H9 (cell line): Measurements from ENCODE around the gene ELOA. TPM values are rescaled to one million over a fixed set of nuclear protein-coding genes. Genes with fewer than 3 reads are reported as not detected.
"Not testable (repeated sequence)": the region's sequence is repeated elsewhere in the genome, so short reads cannot be mapped to it uniquely, and the experiment has no call there.

Source experiments
- DNase-seq: peaks from one replicate; pipeline ENCODE4 v3.0.0-alpha.2; 2017
- H2AFZ ChIP-seq: one replicate; pipeline ENCODE4 v1.6.1; 2013; ENCODE audit warnings: mild to moderate bottlenecking, low read length, control low read depth, moderate library complexity
- H2AK5ac ChIP-seq: 2 replicates; pipeline ENCODE4 v1.6.1; 2013; ENCODE audit warnings: low read length, control low read depth, mixed read lengths; ENCODE audit not compliant: insufficient read length
- H2BK120ac ChIP-seq: one replicate; pipeline ENCODE4 v1.6.1; 2013; ENCODE audit warnings: low read depth, mild to moderate bottlenecking, low read length, control low read depth, inconsistent platforms; ENCODE audit not compliant: poor library complexity, severe bottlenecking
- H2BK12ac ChIP-seq: 2 replicates; pipeline ENCODE4 v1.6.1; 2013; ENCODE audit warnings: low read length, control low read depth, mixed read lengths, low read depth; ENCODE audit not compliant: insufficient read length
- H2BK15ac ChIP-seq: 2 replicates; pipeline ENCODE4 v1.6.1; 2013; ENCODE audit warnings: low read depth, low read length, control low read depth
- H2BK20ac ChIP-seq: one replicate; pipeline ENCODE4 v1.6.1; 2013; ENCODE audit warnings: low read depth, mild to moderate bottlenecking, low read length, control low read depth, inconsistent platforms; ENCODE audit not compliant: poor library complexity, severe bottlenecking
- H2BK5ac ChIP-seq: 2 replicates; pipeline ENCODE4 v1.6.1; 2013; ENCODE audit warnings: low read length, control low read depth, mixed read lengths; ENCODE audit not compliant: insufficient read length
- H3K14ac ChIP-seq: 2 replicates; pipeline ENCODE4 v1.6.1; 2013; ENCODE audit warnings: low read length, control low read depth; ENCODE audit not compliant: insufficient read depth
- H3K18ac ChIP-seq: 2 replicates; pipeline ENCODE4 v1.6.1; 2013; ENCODE audit warnings: low read depth, mild to moderate bottlenecking, mixed read lengths, low read length, control low read depth; ENCODE audit not compliant: insufficient read length
- H3K23ac ChIP-seq: 2 replicates; pipeline ENCODE4 v1.6.1; 2013; ENCODE audit warnings: low read length, control low read depth, mixed read lengths, low read depth; ENCODE audit not compliant: insufficient read length
- H3K23me2 ChIP-seq: 2 replicates; pipeline ENCODE4 v1.6.1; 2013; ENCODE audit warnings: low read depth, mild to moderate bottlenecking, mixed read lengths, low read length, control low read depth; ENCODE audit not compliant: insufficient read length, poor library complexity, severe bottlenecking
- H3K27ac ChIP-seq: 2 replicates; pipeline ENCODE4 v1.5.1; 2013; ENCODE audit warnings: low read length, control low read depth, mixed read lengths, low read depth; ENCODE audit not compliant: insufficient read length
- H3K27me3 ChIP-seq: 2 replicates; pipeline ENCODE4 v1.6.1; 2013; ENCODE audit warnings: low read length, control low read depth, inconsistent platforms; ENCODE audit not compliant: insufficient read depth
- H3K4ac ChIP-seq: 2 replicates; pipeline ENCODE4 v1.6.1; 2013; ENCODE audit warnings: low read depth, mild to moderate bottlenecking, control low read depth, inconsistent platforms, low read length, moderate library complexity
- H3K4me1 ChIP-seq: 2 replicates; pipeline ENCODE4 v1.6.1; 2013; ENCODE audit warnings: low read length, control low read depth, inconsistent platforms; ENCODE audit not compliant: insufficient read depth
- H3K4me2 ChIP-seq: 2 replicates; pipeline ENCODE4 v1.6.1; 2013; ENCODE audit warnings: low read length, control low read depth, mixed read lengths; ENCODE audit not compliant: insufficient read length, insufficient read depth
- H3K56ac ChIP-seq: 2 replicates; pipeline ENCODE4 v1.6.1; 2013; ENCODE audit warnings: low read depth, mild to moderate bottlenecking, mixed read lengths, low read length, control low read depth; ENCODE audit not compliant: insufficient read length
- H3K79me1 ChIP-seq: 2 replicates; pipeline ENCODE4 v1.6.1; 2013; ENCODE audit warnings: low read depth, mild to moderate bottlenecking, moderate library complexity, low read length, control low read depth, inconsistent platforms; ENCODE audit not compliant: insufficient read depth, poor library complexity, severe bottlenecking
- H3K79me2 ChIP-seq: 2 replicates; pipeline ENCODE4 v1.6.1; 2013; ENCODE audit warnings: low read length, control low read depth, inconsistent platforms; ENCODE audit not compliant: insufficient read depth
- H3K9ac ChIP-seq: 2 replicates; pipeline ENCODE4 v1.6.1; 2013; ENCODE audit warnings: low read length, control low read depth, mixed read lengths; ENCODE audit not compliant: insufficient read length; ENCODE audit errors: extremely low read depth
- H3K9me3 ChIP-seq: one replicate; pipeline ENCODE4 v1.6.1; 2013; ENCODE audit warnings: low read depth, low read length, inconsistent platforms; ENCODE audit not compliant: control insufficient read depth
- H3T11ph ChIP-seq: one replicate; pipeline ENCODE4 v1.6.1; 2013; ENCODE audit warnings: mild to moderate bottlenecking, low read length, control low read depth, inconsistent platforms
- H4K20me1 ChIP-seq: one replicate; pipeline ENCODE4 v1.6.1; 2013; ENCODE audit not compliant: control insufficient read depth, insufficient read length, insufficient read depth
- H4K5ac ChIP-seq: 2 replicates; pipeline ENCODE4 v1.6.1; 2013; ENCODE audit warnings: low read depth, mild to moderate bottlenecking, mixed read lengths, low read length, control low read depth; ENCODE audit not compliant: insufficient read length
- H4K8ac ChIP-seq: replicated peaks from 2 replicates; pipeline ENCODE4 v1.6.1; 2013; ENCODE audit warnings: low read length, control low read depth, mixed read lengths, low read depth; ENCODE audit not compliant: insufficient read length
- H4K91ac ChIP-seq: 2 replicates; pipeline ENCODE4 v1.6.1; 2013; ENCODE audit warnings: low read depth, mild to moderate bottlenecking, moderate library complexity, mixed read lengths, low read length, control low read depth; ENCODE audit not compliant: insufficient read length
- H3K27ac Mint-ChIP-seq, 3 experiments: 2 replicates in 2 of 3; 3 replicates in 1 of 3; pipeline ENCODE4 v1.8.0; 2020 to 2021; ENCODE audit warnings: mixed read lengths in 3 of 3, mild to moderate bottlenecking in 1 of 3, moderate library complexity in 1 of 3
- H3K27me3 Mint-ChIP-seq: 2 replicates; pipeline ENCODE4 v1.8.0; 2021; ENCODE audit warnings: low read depth, mild to moderate bottlenecking, moderate library complexity, mixed read lengths
- H3K36me3 Mint-ChIP-seq, 3 experiments: 2 replicates in 2 of 3; 3 replicates in 1 of 3; pipeline ENCODE4 v1.8.0; 2020 to 2021; ENCODE audit warnings: low read depth in 3 of 3, mixed read lengths in 3 of 3; ENCODE audit not compliant: insufficient read depth in 1 of 3
- H3K4me1 Mint-ChIP-seq, 2 experiments: 2 replicates each; pipeline ENCODE4 v1.8.0; 2020; ENCODE audit warnings: mixed read lengths in 2 of 2
- H3K4me3 Mint-ChIP-seq, 2 experiments: 2 replicates in 1 of 2; 3 replicates in 1 of 2; pipeline ENCODE4 v1.8.0; 2020 to 2021; ENCODE audit warnings: mild to moderate bottlenecking in 2 of 2, mixed read lengths in 2 of 2, moderate library complexity in 1 of 2
- H3K9me3 Mint-ChIP-seq, 2 experiments: 2 replicates in 1 of 2; 3 replicates in 1 of 2; pipeline ENCODE4 v1.8.0; 2020; ENCODE audit warnings: mild to moderate bottlenecking in 2 of 2, mixed read lengths in 2 of 2, moderate library complexity in 1 of 2
- CTCF ChIP-seq: fragments of 200-600 bp; sonication (generic); conservative IDR thresholded peaks from 3 replicates; pipeline ENCODE4 v1.8.0; 2021; ENCODE audit warnings: antibody characterized with exemption, mild to moderate bottlenecking
- WGBS: extraction: QIAGEN DNeasy Blood & Tissue Kit; methylation state at CpG from one replicate; pipeline ENCODE4 v1.1.7; 2013; ENCODE audit warnings: missing lambda C conversion rate, low lambda C conversion rate, mixed read lengths; ENCODE audit not compliant: insufficient read length; ENCODE audit errors: extremely low coverage; 5-methylcytosine and 5-hydroxymethylcytosine counted together
- total RNA-seq: library from RNA; stranded (reverse); gene quantifications from 2 replicates; pipeline ENCODE4 v1.2.1, GENCODE V29; 2021

ELOA gene
- total RNA-seq, 1 experiment from 2014 or later = 66.2 TPM

GRCh38 chr1:23732363-23733224, 10.7 kb upstream of the ELOA start:
- Histone ChIP-seq H2AK5ac (no peak overlapping the region), H3K27me3 (no peaks in the 10 kb centered on the region), H4K5ac (no peak overlapping the region), H3T11ph (no peak overlapping the region), H2BK20ac (no peak overlapping the region), H3K79me1 (no peaks in the 10 kb centered on the region), H2BK5ac (no peak overlapping the region), H3K27ac (no peak overlapping the region), H2BK120ac (no peak overlapping the region), H3K23me2 (no peaks in the 10 kb centered on the region), H4K91ac (no peak overlapping the region), H3K18ac (no peak overlapping the region), H3K9me3 (no peaks in the 10 kb centered on the region), H4K20me1 (no peaks in the 10 kb centered on the region), H3K4me1 (no peaks in the 10 kb centered on the region), H2BK15ac (no peak overlapping the region), H2AFZ (no peak overlapping the region), H3K4me2 (no peak overlapping the region), H3K9ac (no peak overlapping the region), H3K56ac (no peak overlapping the region), H3K79me2 (peaks cover 2% of the 10 kb centered on the region; the same call in 1 of the 2 replicates), H3K23ac (no peak overlapping the region), H3K4ac (no peak overlapping the region), H4K8ac (no peak overlapping the region), H3K14ac (no peak overlapping the region), H2BK12ac (no peak overlapping the region)
- Mint-ChIP-seq H3K27ac (no peak overlapping the region; a peak in 1 of 7 replicates), H3K4me3 (no peak overlapping the region), H3K4me1 (peaks cover 0 to 3% of the 10 kb centered on the region in 2 experiments; a peak in 1 of 4 replicates), H3K36me3 (no peaks in the 10 kb centered on the region; a peak in 2 of 7 replicates), H3K9me3 (no peaks in the 10 kb centered on the region), H3K27me3 (no peaks in the 10 kb centered on the region)
- DNase-seq = no peak
- no peak; the same call in 2 of the 3 replicates for TF ChIP-seq CTCF
- WGBS = no CpG with 5 or more reads among the region's 10 CpGs

GRCh38 chr1:23733281-23733680, 10.0 kb upstream of the ELOA start:
- H3K27ac Mint-ChIP-seq, H4K20me1 ChIP-seq, H3K79me2 ChIP-seq, H3K27me3 ChIP-seq, H3K4me1 Mint-ChIP-seq, H3K4me3 Mint-ChIP-seq, H3K27ac ChIP-seq, H3K79me1 ChIP-seq, H3K23ac ChIP-seq, H3K56ac ChIP-seq, H2AK5ac ChIP-seq, H3K4me2 ChIP-seq, H3K4me1 ChIP-seq, H3K9me3 Mint-ChIP-seq, H2AFZ ChIP-seq, H3K23me2 ChIP-seq, H2BK120ac ChIP-seq, H2BK12ac ChIP-seq, H3K36me3 Mint-ChIP-seq, H2BK5ac ChIP-seq, H3K27me3 Mint-ChIP-seq, DNase-seq, H3K18ac ChIP-seq, H3K9me3 ChIP-seq, H3T11ph ChIP-seq, H4K8ac ChIP-seq, H3K9ac ChIP-seq, H4K91ac ChIP-seq, H2BK15ac ChIP-seq, H4K5ac ChIP-seq, H3K14ac ChIP-seq, H2BK20ac ChIP-seq, H3K4ac ChIP-seq: not testable (repeated sequence)
- WGBS = no CpG with 5 or more reads among the region's 5 CpGs
